Tibial nerve (tissue), 4 donors: ENCODE measurements around the gene TCTN3.

Experiments used
- EP300 ChIP-seq, 2 donors: sonication (generic); formaldehyde crosslinking; IDR thresholded peaks; one replicate each; pipeline ENCODE4 v1.6.1; 2017; ENCODE audit warnings: antibody characterized with exemption in 2 of 2, mild to moderate bottlenecking in 1 of 2
- POLR2A ChIP-seq, 2 donors: fragments of 450-650 bp; IDR thresholded peaks; one replicate each; pipeline ENCODE4 v1.6.1; 2017; ENCODE audit warnings: antibody characterized with exemption in 2 of 2, mild to moderate bottlenecking in 2 of 2, moderate library complexity in 2 of 2
- TF ChIP-seq, protein P1 (sequence below), 5 experiments: fragments of 200-600 bp in 3 of 5; fragments of 450-650 bp in 2 of 5; sonication (generic) in 3 of 5; IDR thresholded peaks; one replicate each; pipeline ENCODE4 v1.5.1; 2016 to 2019; ENCODE audit warnings: antibody characterized with exemption in 5 of 5, mild to moderate bottlenecking in 3 of 5, moderate library complexity in 2 of 5

DNA sequence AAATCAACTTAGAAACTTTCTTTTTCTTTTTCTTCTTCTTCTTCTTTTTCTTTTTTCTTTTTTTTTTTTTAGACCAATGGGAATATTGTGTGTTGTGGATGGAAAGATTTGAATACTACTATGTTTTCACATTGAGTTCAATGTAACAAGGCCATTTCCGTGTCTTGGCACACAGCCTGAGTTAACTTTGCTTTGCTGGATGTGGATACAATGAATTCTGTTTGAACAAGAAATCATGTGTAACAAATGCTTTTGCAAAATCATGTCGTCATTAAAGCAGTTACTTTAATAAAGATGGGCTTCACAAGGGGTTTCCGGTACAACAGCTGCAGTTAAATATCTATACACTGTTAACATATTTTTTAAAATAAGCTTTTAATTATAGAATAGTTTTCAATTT, 48.8 kb upstream of the TCTN3 start:
- TF ChIP-seq POLR2A (IDR thresholded peaks at IDR 0.05) (no peak), EP300 (IDR thresholded peaks at IDR 0.05) (no peak)
- TF ChIP-seq, protein P1, sequence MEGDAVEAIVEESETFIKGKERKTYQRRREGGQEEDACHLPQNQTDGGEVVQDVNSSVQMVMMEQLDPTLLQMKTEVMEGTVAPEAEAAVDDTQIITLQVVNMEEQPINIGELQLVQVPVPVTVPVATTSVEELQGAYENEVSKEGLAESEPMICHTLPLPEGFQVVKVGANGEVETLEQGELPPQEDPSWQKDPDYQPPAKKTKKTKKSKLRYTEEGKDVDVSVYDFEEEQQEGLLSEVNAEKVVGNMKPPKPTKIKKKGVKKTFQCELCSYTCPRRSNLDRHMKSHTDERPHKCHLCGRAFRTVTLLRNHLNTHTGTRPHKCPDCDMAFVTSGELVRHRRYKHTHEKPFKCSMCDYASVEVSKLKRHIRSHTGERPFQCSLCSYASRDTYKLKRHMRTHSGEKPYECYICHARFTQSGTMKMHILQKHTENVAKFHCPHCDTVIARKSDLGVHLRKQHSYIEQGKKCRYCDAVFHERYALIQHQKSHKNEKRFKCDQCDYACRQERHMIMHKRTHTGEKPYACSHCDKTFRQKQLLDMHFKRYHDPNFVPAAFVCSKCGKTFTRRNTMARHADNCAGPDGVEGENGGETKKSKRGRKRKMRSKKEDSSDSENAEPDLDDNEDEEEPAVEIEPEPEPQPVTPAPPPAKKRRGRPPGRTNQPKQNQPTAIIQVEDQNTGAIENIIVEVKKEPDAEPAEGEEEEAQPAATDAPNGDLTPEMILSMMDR (IDR thresholded peaks at IDR 0.05), result no peak
